HCT116 (cell line): ENCODE results near the gene INO80C. TPM values are rescaled to one million over a fixed set of nuclear protein-coding genes. Genes with fewer than 3 reads are reported as not detected.

ENCODE experiments used
- ATAC-seq: fragments of 200-7000 bp; cut with Tn5 transposase; 2 replicates; pipeline ENCODE4 v1.9.1; 2020; ENCODE audit warnings: mild to moderate bottlenecking, moderate library complexity
- BruUV-seq: library from RNA; stranded (reverse); fragments of 400-500 nt; replicated peaks from 2 replicates; lab custom pipeline; 2021; lab: Mats Ljungman, UMichigan
- CTCF ChIA-PET: fragments of 300-600 bp; sonication (Branson Sonifier 250); formaldehyde crosslinking; loops from one replicate; lab custom pipeline; 2021; ENCODE audit warnings: antibody characterized with exemption; lab: Charles Lee
- POLR2A ChIA-PET: fragments of 300-600, 350-600 bp; sonication (Branson Sonifier 250); formaldehyde crosslinking; loops from one replicate; lab custom pipeline; 2021; ENCODE audit warnings: antibody characterized with exemption; lab: Charles Lee
- RAD21 ChIA-PET, 2 experiments: fragments of 300-600 bp; sonication (Branson Sonifier 250); formaldehyde crosslinking; loops; one replicate each; lab custom pipeline; 2023; ENCODE audit warnings: low total read pairs in 2 of 2; ENCODE audit not compliant: uncharacterized antibody in 2 of 2, unreplicated experiment in 2 of 2, low non-redundant PET in 1 of 2; lab: Charles Lee
- DNase-seq: peaks from one replicate; pipeline ENCODE4 v3.0.0-alpha.2; 2010; ENCODE audit warnings: low read depth, low spot score
- H2AFZ ChIP-seq: fragments of 200-600 bp; shearing (Covaris generic), sonication (generic); 2 replicates; pipeline ENCODE4 v1.6.1; 2017; ENCODE audit warnings: low read depth, mixed run types, mixed read lengths, antibody characterized with exemption, low read length; ENCODE audit not compliant: poor library complexity, severe bottlenecking
- H3K27ac ChIP-seq: 2 replicates; pipeline ENCODE4 v1.5.1; 2012; ENCODE audit warnings: low read depth, low read length
- H3K27me3 ChIP-seq: fragments of 200-600 bp; sonication (generic); 2 replicates; pipeline ENCODE4 v1.6.1; 2016; ENCODE audit warnings: mixed run types, low read length, mixed read lengths; ENCODE audit not compliant: insufficient read depth
- H3K36me3 ChIP-seq, 2 experiments: fragments of 200-500 bp in 1 of 2; fragments of 200-600 bp in 1 of 2; sonication (Bioruptor generic) in 1 of 2; sonication (generic) in 1 of 2; 2 replicates each; pipeline versions ENCODE4 v1.5.1 to v1.6.1; 2014 to 2016; ENCODE audit warnings: low read length in 2 of 2, inconsistent platforms in 1 of 2, mixed read lengths in 1 of 2, mixed run types in 1 of 2; ENCODE audit not compliant: insufficient read depth in 2 of 2, control insufficient read depth in 1 of 2
- H3K4me1 ChIP-seq, 2 experiments: fragments of 200-600 bp in 1 of 2; sonication (generic) in 1 of 2; 2 replicates each; pipeline versions ENCODE4 v1.5.1 to v1.6.1; 2012 to 2017; ENCODE audit warnings: low read length in 2 of 2, inconsistent platforms in 1 of 2, mild to moderate bottlenecking in 1 of 2, mixed read lengths in 1 of 2, mixed run types in 1 of 2, moderate library complexity in 1 of 2; ENCODE audit not compliant: insufficient read depth in 2 of 2, control insufficient read depth in 1 of 2
- H3K4me2 ChIP-seq: fragments of 200-600 bp; sonication (generic); 2 replicates; pipeline ENCODE4 v1.6.1; 2017; ENCODE audit warnings: mixed run types, low read length, mixed read lengths
- H3K4me3 ChIP-seq, 2 experiments: fragments of 200-600 bp in 1 of 2; sonication (generic) in 1 of 2; replicated peaks in 1 of 2; 2 replicates each; pipeline ENCODE4 v1.5.1; 2011 to 2016; ENCODE audit warnings: low read length in 2 of 2, control low read depth in 1 of 2, low read depth in 1 of 2, mild to moderate bottlenecking in 1 of 2, mixed read lengths in 1 of 2, mixed run types in 1 of 2
- H3K79me2 ChIP-seq: fragments of 200-600 bp; sonication (generic); 2 replicates; pipeline ENCODE4 v1.6.1; 2017; ENCODE audit warnings: mild to moderate bottlenecking, mixed run types, low read length, moderate library complexity, mixed read lengths; ENCODE audit not compliant: insufficient read depth
- H3K9ac ChIP-seq: fragments of 200-600 bp; sonication (generic); 2 replicates; pipeline ENCODE4 v1.6.1; 2016; ENCODE audit warnings: low read length, mixed read lengths
- H3K9me2 ChIP-seq: fragments of 200-600 bp; sonication (generic), shearing (Covaris generic); 2 replicates; pipeline ENCODE4 v1.6.1; 2017; ENCODE audit warnings: mixed run types, mild to moderate bottlenecking, moderate library complexity; ENCODE audit not compliant: insufficient read depth
- H3K9me3 ChIP-seq, 2 experiments: fragments of 200-500 bp in 1 of 2; fragments of 200-600 bp in 1 of 2; sonication (Bioruptor generic) in 1 of 2; sonication (generic) in 1 of 2; 2 replicates each; pipeline ENCODE4 v1.6.1; 2014 to 2017; ENCODE audit warnings: low read length in 2 of 2, mixed read lengths in 2 of 2, inconsistent platforms in 1 of 2, low read depth in 1 of 2, mild to moderate bottlenecking in 1 of 2, mixed run types in 1 of 2, moderate library complexity in 1 of 2; ENCODE audit not compliant: control insufficient read depth in 1 of 2, insufficient read depth in 1 of 2
- H4K20me1 ChIP-seq: fragments of 200-600 bp; sonication (generic), shearing (Covaris generic); 2 replicates; pipeline ENCODE4 v1.6.1; 2017; ENCODE audit warnings: mixed run types, mild to moderate bottlenecking, moderate library complexity; ENCODE audit not compliant: insufficient read depth
- EGR1 ChIP-seq: IDR thresholded peaks from 2 replicates; pipeline ENCODE4 v1.6.1; 2012; ENCODE audit warnings: low read depth
- EZH2 ChIP-seq: fragments of 200-600 bp; sonication (generic); IDR thresholded peaks from 2 replicates; pipeline ENCODE4 v1.6.1; 2017; ENCODE audit warnings: antibody characterized with exemption, mixed run types
- EZH2phosphoT487 ChIP-seq: fragments of 200-600 bp; IDR thresholded peaks from 2 replicates; pipeline ENCODE4 v1.6.1; 2018; ENCODE audit warnings: antibody characterized with exemption, borderline replicate concordance
- FOSL1 ChIP-seq: IDR thresholded peaks from 2 replicates; pipeline ENCODE4 v1.6.1; 2012; ENCODE audit warnings: low read depth
- JUND ChIP-seq: IDR thresholded peaks from 2 replicates; pipeline ENCODE4 v1.6.1; 2012
- SIN3A ChIP-seq: IDR thresholded peaks from 2 replicates; pipeline ENCODE4 v1.6.1; 2012; ENCODE audit warnings: low read depth
- SRF ChIP-seq: IDR thresholded peaks from 2 replicates; pipeline ENCODE4 v1.6.1; 2012; ENCODE audit warnings: low read depth
- ZNF274 ChIP-seq: fragments of 200-500 bp; sonication (Bioruptor generic); IDR thresholded peaks from 2 replicates; pipeline ENCODE4 v1.6.1; 2014; ENCODE audit warnings: mild to moderate bottlenecking, low read depth, low read length, inconsistent platforms
- intact Hi-C: fragments of 100-400 bp; cut with micrococcal nuclease; formaldehyde crosslinking; loops from 2 replicates; pipeline ENCODE4 v1.10.0; 2022
- total RNA-seq: library from RNA; stranded (reverse); gene quantifications from one replicate; pipeline ENCODE4 v1.2.1, GENCODE V29; 2021; ENCODE audit not compliant: unreplicated experiment
- TF ChIP-seq, protein P1 (sequence below): IDR thresholded peaks from 2 replicates; pipeline ENCODE4 v1.6.1; 2012
- TF ChIP-seq, protein P2 (sequence below): IDR thresholded peaks from 2 replicates; pipeline ENCODE4 v1.6.1; 2012
- TF ChIP-seq, protein P3 (sequence below), 3 experiments: fragments of 200-600 bp in 1 of 3; sonication (generic) in 1 of 3; IDR thresholded peaks in 2 of 3; conservative IDR thresholded peaks in 1 of 3; 2 replicates each; pipeline ENCODE4 v1.5.1; 2012 to 2017; ENCODE audit warnings: low read depth in 2 of 3, low read length in 2 of 3, antibody characterized with exemption in 1 of 3, borderline replicate concordance in 1 of 3, control low read depth in 1 of 3, mild to moderate bottlenecking in 1 of 3, mixed read lengths in 1 of 3, mixed run types in 1 of 3, moderate library complexity in 1 of 3; ENCODE audit not compliant: insufficient read depth in 1 of 3
- TF ChIP-seq, protein P4 (sequence below): IDR thresholded peaks from 2 replicates; pipeline ENCODE4 v1.6.1; 2012; ENCODE audit warnings: low read depth

INO80C gene
- total RNA-seq, 1 experiment from 2014 or later: 30.7 TPM

DNA sequence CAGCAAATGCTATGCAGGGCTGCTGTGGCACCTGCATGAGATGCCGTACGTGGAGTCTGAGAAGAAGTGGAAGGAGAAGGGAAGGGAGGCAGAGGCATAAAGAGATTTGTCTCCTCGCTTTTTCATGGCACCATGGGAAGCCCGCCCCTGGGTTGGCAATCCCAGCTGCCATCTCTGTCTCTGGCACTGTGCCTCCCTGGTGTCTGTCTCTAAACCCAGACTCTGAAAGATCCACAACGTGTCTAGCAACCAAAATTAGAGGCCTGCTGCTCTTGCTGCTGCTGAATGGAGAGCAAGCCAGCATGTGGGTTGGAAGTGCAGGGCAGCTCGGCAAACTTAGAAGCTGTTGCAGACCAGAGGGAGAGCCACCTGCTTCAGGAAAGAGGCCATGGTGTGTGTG is 53.1 kb downstream of the INO80C start:
- intact Hi-C loops: no loop called here
- Histone ChIP-seq H3K4me3 (no peak overlapping the region), H4K20me1 (no peaks in the 10 kb centered on the region), H3K9me3 (no peaks in the 10 kb centered on the region), H3K27me3 (no peaks in the 10 kb centered on the region), H2AFZ (no peak overlapping the region), H3K27ac (no peak overlapping the region), H3K79me2 (no peaks in the 10 kb centered on the region), H3K9ac (no peak overlapping the region)
- POLR2A ChIA-PET: interaction anchor here (0.6 kb wide), 1 partner anchor 358 kb away, joined by 3 read pairs; no protein-coding TSS in a partner anchor
- no peak for DNase-seq
- TF ChIP-seq, protein P1, sequence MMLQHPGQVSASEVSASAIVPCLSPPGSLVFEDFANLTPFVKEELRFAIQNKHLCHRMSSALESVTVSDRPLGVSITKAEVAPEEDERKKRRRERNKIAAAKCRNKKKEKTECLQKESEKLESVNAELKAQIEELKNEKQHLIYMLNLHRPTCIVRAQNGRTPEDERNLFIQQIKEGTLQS: no peak
- no peak for TF ChIP-seq JUND
- no peak for TF ChIP-seq EZH2
- no peak for TF ChIP-seq EZH2phosphoT487
- no peak for TF ChIP-seq EGR1
- TF ChIP-seq SIN3A: no peak
- TF ChIP-seq FOSL1: no peak
- TF ChIP-seq, protein P2, sequence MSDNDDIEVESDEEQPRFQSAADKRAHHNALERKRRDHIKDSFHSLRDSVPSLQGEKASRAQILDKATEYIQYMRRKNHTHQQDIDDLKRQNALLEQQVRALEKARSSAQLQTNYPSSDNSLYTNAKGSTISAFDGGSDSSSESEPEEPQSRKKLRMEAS: no peak
- TF ChIP-seq SRF: no peak
- TF ChIP-seq, protein P3, sequence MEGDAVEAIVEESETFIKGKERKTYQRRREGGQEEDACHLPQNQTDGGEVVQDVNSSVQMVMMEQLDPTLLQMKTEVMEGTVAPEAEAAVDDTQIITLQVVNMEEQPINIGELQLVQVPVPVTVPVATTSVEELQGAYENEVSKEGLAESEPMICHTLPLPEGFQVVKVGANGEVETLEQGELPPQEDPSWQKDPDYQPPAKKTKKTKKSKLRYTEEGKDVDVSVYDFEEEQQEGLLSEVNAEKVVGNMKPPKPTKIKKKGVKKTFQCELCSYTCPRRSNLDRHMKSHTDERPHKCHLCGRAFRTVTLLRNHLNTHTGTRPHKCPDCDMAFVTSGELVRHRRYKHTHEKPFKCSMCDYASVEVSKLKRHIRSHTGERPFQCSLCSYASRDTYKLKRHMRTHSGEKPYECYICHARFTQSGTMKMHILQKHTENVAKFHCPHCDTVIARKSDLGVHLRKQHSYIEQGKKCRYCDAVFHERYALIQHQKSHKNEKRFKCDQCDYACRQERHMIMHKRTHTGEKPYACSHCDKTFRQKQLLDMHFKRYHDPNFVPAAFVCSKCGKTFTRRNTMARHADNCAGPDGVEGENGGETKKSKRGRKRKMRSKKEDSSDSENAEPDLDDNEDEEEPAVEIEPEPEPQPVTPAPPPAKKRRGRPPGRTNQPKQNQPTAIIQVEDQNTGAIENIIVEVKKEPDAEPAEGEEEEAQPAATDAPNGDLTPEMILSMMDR (IDR thresholded peaks at IDR 0.05 in 2 of 3, conservative IDR thresholded peaks at IDR 0.05 in 1 of 3; ENCODE audit: borderline replicate concordance in 1 of 3, insufficient read depth in 1 of 3, low read depth in 2 of 3, low read length in 2 of 3): no peak
- TF ChIP-seq, protein P4, sequence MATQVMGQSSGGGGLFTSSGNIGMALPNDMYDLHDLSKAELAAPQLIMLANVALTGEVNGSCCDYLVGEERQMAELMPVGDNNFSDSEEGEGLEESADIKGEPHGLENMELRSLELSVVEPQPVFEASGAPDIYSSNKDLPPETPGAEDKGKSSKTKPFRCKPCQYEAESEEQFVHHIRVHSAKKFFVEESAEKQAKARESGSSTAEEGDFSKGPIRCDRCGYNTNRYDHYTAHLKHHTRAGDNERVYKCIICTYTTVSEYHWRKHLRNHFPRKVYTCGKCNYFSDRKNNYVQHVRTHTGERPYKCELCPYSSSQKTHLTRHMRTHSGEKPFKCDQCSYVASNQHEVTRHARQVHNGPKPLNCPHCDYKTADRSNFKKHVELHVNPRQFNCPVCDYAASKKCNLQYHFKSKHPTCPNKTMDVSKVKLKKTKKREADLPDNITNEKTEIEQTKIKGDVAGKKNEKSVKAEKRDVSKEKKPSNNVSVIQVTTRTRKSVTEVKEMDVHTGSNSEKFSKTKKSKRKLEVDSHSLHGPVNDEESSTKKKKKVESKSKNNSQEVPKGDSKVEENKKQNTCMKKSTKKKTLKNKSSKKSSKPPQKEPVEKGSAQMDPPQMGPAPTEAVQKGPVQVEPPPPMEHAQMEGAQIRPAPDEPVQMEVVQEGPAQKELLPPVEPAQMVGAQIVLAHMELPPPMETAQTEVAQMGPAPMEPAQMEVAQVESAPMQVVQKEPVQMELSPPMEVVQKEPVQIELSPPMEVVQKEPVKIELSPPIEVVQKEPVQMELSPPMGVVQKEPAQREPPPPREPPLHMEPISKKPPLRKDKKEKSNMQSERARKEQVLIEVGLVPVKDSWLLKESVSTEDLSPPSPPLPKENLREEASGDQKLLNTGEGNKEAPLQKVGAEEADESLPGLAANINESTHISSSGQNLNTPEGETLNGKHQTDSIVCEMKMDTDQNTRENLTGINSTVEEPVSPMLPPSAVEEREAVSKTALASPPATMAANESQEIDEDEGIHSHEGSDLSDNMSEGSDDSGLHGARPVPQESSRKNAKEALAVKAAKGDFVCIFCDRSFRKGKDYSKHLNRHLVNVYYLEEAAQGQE: no peak
- no peak for TF ChIP-seq ZNF274
- TF ChIP-seq, all 23 proteins: peak for 0
- no peak for ATAC-seq
- CTCF ChIA-PET: no interaction called here
- Histone ChIP-seq H3K36me3 (no peaks in the 10 kb centered on the region), H3K4me2 (no peak overlapping the region), H3K9me2 (no peaks in the 10 kb centered on the region), H3K4me1 (no peaks in the 10 kb centered on the region)
- no TSS peak for BruUV-seq
- RAD21 ChIA-PET: no interaction called here
